Nephron progenitor cell (in vitro differentiated cells): ENCODE data around the gene LALBA.

Experiments
- DNase-seq: peaks from one replicate; pipeline ENCODE4 v3.0.0; 2021
- H3K27ac Mint-ChIP-seq: 2 replicates; pipeline ENCODE4 v1.8.0; 2021; ENCODE audit warnings: mild to moderate bottlenecking, moderate library complexity, mixed read lengths
- H3K27me3 Mint-ChIP-seq: 2 replicates; pipeline ENCODE4 v1.8.0; 2021; ENCODE audit warnings: mild to moderate bottlenecking, low read depth, mixed read lengths; ENCODE audit not compliant: poor library complexity
- H3K36me3 Mint-ChIP-seq: 2 replicates; pipeline ENCODE4 v1.8.0; 2021; ENCODE audit warnings: low read depth, mixed read lengths
- H3K4me1 Mint-ChIP-seq: 2 replicates; pipeline ENCODE4 v1.8.0; 2021; ENCODE audit warnings: mixed read lengths
- H3K4me3 Mint-ChIP-seq: 2 replicates; pipeline ENCODE4 v1.8.0; 2021; ENCODE audit warnings: mild to moderate bottlenecking, moderate library complexity, mixed read lengths
- H3K9me3 Mint-ChIP-seq: 2 replicates; pipeline ENCODE4 v1.8.0; 2021; ENCODE audit warnings: mild to moderate bottlenecking, moderate library complexity, mixed read lengths
- TF ChIP-seq, protein P1 (sequence below): fragments of 200-600 bp; sonication (generic); IDR thresholded peaks from 2 replicates; pipeline ENCODE4 v1.5.0; 2021; ENCODE audit warnings: antibody characterized with exemption

The LALBA gene

DNA sequence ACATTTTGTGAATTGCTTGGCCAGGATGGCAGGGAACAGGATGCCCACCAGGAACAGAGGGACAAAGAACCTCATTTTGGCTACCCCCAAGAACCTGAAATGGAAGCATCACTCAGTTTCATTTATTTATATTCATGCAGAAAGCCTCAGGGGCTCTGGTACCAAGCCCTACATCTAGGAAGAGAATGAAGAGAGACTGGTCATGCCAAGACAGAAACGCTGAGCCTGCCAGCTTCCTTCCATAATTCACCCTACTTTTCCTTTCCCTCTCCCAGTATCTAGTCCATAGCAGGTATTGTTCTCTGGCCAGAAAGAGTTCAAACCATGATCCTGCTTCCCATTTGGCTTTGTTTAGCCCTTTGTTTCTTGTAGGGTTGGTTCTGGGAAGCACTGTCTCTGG lies at the start of gene LALBA:
LALBA (minus strand) TSS at position 101 of the 400 bp plus-strand sequence; CDS start at position 75, 26 bp downstream.
- no peaks in the 10 kb centered on the region for H3K9me3 Mint-ChIP-seq
- H3K4me1 Mint-ChIP-seq, result no peaks in the 10 kb centered on the region
- TF ChIP-seq, protein P1, sequence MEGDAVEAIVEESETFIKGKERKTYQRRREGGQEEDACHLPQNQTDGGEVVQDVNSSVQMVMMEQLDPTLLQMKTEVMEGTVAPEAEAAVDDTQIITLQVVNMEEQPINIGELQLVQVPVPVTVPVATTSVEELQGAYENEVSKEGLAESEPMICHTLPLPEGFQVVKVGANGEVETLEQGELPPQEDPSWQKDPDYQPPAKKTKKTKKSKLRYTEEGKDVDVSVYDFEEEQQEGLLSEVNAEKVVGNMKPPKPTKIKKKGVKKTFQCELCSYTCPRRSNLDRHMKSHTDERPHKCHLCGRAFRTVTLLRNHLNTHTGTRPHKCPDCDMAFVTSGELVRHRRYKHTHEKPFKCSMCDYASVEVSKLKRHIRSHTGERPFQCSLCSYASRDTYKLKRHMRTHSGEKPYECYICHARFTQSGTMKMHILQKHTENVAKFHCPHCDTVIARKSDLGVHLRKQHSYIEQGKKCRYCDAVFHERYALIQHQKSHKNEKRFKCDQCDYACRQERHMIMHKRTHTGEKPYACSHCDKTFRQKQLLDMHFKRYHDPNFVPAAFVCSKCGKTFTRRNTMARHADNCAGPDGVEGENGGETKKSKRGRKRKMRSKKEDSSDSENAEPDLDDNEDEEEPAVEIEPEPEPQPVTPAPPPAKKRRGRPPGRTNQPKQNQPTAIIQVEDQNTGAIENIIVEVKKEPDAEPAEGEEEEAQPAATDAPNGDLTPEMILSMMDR, result no peak
- H3K27me3 Mint-ChIP-seq, result peaks cover 32% of the 10 kb centered on the region
- DNase-seq, result no peak
- H3K4me3 Mint-ChIP-seq, result no peak within 1 kb of the TSS
- H3K27ac Mint-ChIP-seq, result no peak within 1 kb of the TSS
- H3K36me3 Mint-ChIP-seq, result no peaks in the 10 kb centered on the region

DNA sequence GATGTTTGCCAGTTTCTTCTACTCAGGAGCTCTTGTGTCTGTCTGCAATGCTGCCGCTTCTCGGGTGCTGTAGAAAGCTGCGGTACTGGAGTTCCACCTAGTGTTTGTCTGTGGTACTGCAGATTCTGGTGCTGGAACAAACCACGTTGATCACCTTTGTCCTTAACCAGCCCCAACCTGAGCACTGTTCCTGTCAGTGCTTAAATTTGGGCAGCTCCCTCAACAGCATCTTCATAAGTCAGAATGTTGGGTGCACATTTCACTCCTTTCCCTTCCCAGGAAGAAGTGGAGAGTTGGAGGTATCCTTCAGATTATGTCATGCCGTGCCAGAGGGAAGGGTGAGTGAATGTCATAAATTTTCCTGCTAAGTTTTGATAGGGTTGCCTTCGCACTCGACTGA lies 48.7 kb upstream of the LALBA start:
- Mint-ChIP-seq H3K4me1 (peaks cover 4% of the 10 kb centered on the region), H3K9me3 (peaks cover 20% of the 10 kb centered on the region), H3K36me3 (peaks cover 4% of the 10 kb centered on the region), H3K27me3 (peaks cover 6% of the 10 kb centered on the region), H3K4me3 (no peak overlapping the region), H3K27ac (no peak overlapping the region)
- TF ChIP-seq, protein P1, result peak; percentile 97
- peak; percentile 81 for DNase-seq

DNA sequence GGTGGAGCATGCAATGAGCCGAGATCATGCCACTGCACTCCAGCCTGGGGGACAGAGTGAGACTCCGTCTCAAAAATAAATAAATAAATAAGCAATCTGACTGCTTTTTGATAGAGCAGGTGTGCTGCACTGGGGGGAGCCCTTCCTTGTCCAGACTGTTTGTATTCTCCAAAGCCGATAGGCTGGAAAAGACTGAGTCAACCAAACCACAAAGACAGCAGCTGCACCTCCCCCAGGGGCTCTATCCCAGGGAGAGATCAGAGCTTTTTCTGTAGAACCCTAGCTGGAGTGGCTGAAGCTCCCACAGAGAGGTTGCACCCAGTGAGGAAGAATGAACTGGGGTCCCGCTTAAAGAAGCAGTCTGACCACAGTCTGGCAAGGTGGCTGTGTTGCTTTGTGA lies 45.8 kb upstream of the LALBA start:
- H3K27ac Mint-ChIP-seq, result no peak overlapping the region
- DNase-seq, result no peak
- TF ChIP-seq, protein P1, result no peak
- peaks cover 38% of the 10 kb centered on the region for H3K9me3 Mint-ChIP-seq
- H3K4me1 Mint-ChIP-seq, result peaks cover 4% of the 10 kb centered on the region
- H3K4me3 Mint-ChIP-seq, result no peak overlapping the region
- H3K27me3 Mint-ChIP-seq, result peaks cover 6% of the 10 kb centered on the region
- peaks cover 8% of the 10 kb centered on the region for H3K36me3 Mint-ChIP-seq

- H3K27me3 Mint-ChIP-seq, result peaks cover 3% of the 10 kb centered on the region
- H3K4me3 Mint-ChIP-seq, result no peak overlapping the region
- H3K36me3 Mint-ChIP-seq, result peaks cover 8% of the 10 kb centered on the region
- TF ChIP-seq, protein P1, result no peak
- H3K9me3 Mint-ChIP-seq, result peaks cover 58% of the 10 kb centered on the region
- H3K4me1 Mint-ChIP-seq, result no peaks in the 10 kb centered on the region
- no peak for DNase-seq
- H3K27ac Mint-ChIP-seq, result no peak overlapping the region
Observed at GRCh38 chr12:48613321-48613720, 43.5 kb upstream of the LALBA start.

GRCh38 chr12:48602192-48602989 lies 32.5 kb upstream of the LALBA start:
- no peak overlapping the region for H3K27ac Mint-ChIP-seq
- H3K27me3 Mint-ChIP-seq, result peaks cover 2% of the 10 kb centered on the region
- DNase-seq, result no peak
- TF ChIP-seq, protein P1, result no peak
- no peak overlapping the region for H3K4me3 Mint-ChIP-seq
- peaks cover 55% of the 10 kb centered on the region for H3K9me3 Mint-ChIP-seq
- H3K4me1 Mint-ChIP-seq, result no peaks in the 10 kb centered on the region
- peaks cover 7% of the 10 kb centered on the region for H3K36me3 Mint-ChIP-seq
